A549 treated with CORT108297 at 1 μM for 4 hours (cell line): ENCODE measurements around the gene SMC2. TPM values are rescaled to one million over a fixed set of nuclear protein-coding genes. Genes with fewer than 3 reads are reported as not detected.

Source experiments
- total RNA-seq: library from RNA; stranded (reverse); fragments of 200-300 nt; extraction: Qiagen RNA extraction; gene quantifications from 5 replicates; pipeline ENCODE4 v1.2.3, GENCODE V29; 2022

The SMC2 gene
- 17.2 to 28.4 TPM (median 22.3 TPM) in 5 replicates for total RNA-seq

DNA sequence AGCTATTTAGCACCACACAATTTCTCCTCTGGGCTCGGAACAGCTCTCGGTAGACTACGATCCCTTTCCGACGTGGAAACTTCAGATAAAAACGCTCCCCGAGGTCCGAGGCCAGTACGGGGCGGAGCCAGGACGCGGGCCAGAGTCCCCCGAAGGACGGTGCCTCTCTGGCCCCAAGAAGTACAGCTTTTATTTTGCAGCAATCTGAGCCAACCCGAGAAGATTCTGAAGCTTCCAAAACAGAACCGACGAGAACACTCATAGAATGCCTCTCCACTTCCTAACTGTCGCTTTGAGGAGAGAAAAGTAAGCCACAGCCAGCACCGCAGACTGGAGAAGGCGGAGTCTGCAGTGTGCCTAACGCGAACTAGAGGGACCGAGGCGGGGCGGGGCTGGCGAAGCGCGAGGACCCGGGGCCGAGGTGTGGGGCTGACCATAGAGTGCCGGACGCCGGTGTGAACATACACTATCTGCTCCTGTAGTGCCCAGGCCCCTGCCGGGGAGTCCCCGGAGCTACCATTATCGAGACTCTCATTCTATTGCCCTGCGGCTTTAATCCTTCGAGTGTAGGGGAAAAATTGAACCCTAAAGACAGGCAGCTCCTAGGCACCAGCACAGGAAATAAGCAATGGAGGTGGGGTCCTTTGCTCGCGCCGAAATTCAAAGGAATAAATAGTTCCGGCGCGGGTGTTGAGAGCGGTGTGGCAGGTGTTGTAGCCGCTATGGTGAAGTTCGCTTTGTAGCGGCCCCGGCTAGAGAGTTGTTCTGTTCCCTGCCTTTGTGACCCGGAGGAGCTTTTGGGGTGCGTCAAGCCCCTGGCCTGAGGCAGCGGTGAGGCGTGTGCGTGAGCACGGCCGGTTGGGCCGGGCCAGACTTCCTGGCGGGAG is at the start of gene SMC2:
TSS of gene SMC2 (plus strand) at position 663 of the 887 bp plus-strand sequence. CDS start 1,076 bp downstream, outside the sequence.

